Prostate gland (tissue), 2 donors: Measurements from ENCODE around the gene SPHKAP.

Experiments
- POLR2A ChIP-seq: fragments of 450-650 bp; IDR thresholded peaks from one replicate; pipeline ENCODE4 v1.6.1; 2016; ENCODE audit warnings: antibody characterized with exemption, mild to moderate bottlenecking
- TF ChIP-seq, protein P1 (sequence below), 4 experiments: fragments of 200-600 bp in 2 of 4; fragments of 450-650 bp in 2 of 4; sonication (generic) in 2 of 4; IDR thresholded peaks; 1 replicate in 3 of 4; 2 replicates in 1 of 4; pipeline ENCODE4 v1.5.1; 2016 to 2019; ENCODE audit warnings: antibody characterized with exemption in 4 of 4, mild to moderate bottlenecking in 2 of 4, moderate library complexity in 2 of 4

DNA sequence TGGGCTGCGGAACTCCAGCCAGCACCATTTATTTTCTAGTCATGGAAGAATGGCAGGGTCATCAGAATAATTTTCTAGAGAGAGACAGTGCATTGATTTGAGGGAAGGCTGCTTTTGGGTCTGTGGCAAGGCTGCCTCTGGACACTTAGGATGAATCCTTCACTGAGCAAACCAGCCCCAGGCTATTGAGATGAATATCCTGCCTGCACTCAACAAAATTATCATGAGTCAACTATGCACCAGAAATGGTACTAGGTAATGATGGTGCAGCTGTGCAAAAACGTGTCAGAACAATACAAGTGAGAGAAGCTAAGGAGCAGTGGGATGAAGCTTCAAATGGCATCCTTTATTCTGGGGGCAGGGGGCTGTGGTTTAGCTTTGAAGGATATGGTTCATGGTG lies 115.8 kb downstream of the SPHKAP start:
- TF ChIP-seq POLR2A: no peak
- TF ChIP-seq, protein P1, sequence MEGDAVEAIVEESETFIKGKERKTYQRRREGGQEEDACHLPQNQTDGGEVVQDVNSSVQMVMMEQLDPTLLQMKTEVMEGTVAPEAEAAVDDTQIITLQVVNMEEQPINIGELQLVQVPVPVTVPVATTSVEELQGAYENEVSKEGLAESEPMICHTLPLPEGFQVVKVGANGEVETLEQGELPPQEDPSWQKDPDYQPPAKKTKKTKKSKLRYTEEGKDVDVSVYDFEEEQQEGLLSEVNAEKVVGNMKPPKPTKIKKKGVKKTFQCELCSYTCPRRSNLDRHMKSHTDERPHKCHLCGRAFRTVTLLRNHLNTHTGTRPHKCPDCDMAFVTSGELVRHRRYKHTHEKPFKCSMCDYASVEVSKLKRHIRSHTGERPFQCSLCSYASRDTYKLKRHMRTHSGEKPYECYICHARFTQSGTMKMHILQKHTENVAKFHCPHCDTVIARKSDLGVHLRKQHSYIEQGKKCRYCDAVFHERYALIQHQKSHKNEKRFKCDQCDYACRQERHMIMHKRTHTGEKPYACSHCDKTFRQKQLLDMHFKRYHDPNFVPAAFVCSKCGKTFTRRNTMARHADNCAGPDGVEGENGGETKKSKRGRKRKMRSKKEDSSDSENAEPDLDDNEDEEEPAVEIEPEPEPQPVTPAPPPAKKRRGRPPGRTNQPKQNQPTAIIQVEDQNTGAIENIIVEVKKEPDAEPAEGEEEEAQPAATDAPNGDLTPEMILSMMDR (IDR thresholded peaks at IDR 0.05): no peak
